HG03175 (cell line): Measurements from ENCODE around the gene DUSP9.

ENCODE experiments used
- ATAC-seq: cut with Tn5 transposase; IDR thresholded peaks from one replicate; pipeline ENCODE4 v1.9.1; 2021; ENCODE audit warnings: mild to moderate bottlenecking, moderate library complexity; ENCODE audit not compliant: unreplicated experiment

The DUSP9 gene

DNA sequence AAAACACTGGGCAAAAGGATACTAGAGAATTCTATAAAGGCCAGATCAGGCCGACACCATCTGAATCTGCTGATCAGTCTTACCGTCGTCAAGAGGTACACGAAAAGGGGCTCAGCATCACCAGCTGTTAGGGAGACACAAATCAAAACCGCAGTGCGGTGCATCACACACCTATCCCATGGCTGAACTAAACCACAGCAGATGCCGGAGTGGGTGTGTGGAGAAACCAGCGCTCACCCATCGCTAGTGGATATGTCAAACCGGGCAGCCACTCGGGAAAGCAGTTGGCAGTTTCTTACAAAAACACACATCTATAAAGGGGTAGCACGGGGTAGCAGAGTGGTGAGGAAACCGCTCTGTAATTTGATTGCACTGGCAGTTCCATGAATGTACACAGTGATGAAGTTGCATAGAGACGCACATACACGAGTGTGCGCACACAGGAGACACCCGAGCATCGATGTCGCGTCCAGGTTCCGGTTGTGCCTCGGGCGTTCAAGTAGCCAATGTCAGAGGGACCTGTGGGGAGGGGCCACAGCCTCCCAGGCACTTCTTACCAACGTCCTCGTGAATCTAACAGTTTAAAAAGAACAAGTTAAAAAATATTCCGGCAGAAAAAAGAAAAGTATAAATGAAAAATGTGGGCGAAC is 24.9 kb upstream of the DUSP9 start:
- ATAC-seq, result no peak

DNA sequence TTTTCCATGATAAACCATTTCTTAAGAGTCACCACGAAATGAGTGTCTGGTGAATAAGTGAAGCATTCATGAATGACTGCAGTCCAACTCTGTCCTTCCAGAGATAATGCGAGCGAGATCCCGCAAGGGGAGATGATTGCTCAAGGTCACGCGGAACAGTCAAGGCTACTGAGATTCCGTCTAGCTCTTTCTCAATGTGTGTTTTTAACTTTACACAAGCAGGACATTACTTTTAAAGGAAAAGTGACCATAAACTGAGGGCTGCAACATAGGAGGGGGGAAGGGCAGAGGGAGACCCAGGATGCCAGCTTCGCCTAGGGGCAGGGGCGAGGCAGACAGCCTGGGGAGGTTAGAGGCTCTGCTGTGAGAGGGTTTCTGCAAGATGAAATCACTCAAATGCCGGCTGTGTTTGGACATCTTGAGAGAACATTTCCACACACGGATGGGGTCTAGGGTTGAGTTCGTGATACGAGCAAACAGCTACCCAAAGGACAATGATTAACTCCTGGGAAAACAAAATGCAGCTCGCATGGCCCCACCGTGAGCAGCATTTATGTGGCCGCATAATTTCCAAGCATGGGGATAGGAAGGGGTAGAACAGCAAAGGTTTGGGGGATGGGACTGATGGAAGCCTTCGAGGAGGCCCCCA is 24.2 kb upstream of the DUSP9 start:
- no peak for ATAC-seq

DNA sequence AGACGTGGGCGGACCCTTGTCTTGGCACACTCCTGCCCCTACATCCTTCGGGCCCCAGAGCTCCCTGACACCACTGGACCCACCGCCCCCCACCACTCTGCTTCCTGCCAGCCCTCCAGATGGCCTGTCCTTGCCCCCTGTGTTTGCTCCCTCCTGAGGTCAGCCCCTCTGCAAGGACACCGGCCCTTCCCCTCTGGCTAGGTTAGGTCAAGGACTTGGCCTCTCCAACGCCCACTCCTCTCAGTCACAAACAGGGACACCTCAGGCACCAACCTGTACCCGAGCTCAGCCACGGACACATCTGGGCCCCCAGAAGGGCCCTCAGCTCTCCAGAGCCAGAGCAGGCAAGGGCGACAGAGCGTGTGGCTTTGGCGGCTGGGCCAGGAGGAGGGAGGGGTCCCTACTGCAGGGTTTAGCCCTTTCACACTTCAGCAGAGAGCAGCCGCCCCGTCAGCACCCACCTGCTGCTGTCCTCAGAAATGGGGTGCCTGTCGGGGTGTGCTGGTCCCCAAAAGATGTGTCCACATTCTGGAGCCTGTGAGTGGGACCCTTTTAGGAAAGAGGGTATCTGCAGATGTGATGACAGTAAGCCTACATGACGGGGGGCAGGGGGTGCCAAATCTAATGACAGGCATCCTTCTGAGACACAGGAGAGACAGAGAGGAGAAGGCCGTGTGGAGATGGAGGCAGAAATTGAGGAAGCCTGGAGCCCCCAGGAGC is 23.5 kb upstream of the DUSP9 start:
- ATAC-seq, result no peak

DNA sequence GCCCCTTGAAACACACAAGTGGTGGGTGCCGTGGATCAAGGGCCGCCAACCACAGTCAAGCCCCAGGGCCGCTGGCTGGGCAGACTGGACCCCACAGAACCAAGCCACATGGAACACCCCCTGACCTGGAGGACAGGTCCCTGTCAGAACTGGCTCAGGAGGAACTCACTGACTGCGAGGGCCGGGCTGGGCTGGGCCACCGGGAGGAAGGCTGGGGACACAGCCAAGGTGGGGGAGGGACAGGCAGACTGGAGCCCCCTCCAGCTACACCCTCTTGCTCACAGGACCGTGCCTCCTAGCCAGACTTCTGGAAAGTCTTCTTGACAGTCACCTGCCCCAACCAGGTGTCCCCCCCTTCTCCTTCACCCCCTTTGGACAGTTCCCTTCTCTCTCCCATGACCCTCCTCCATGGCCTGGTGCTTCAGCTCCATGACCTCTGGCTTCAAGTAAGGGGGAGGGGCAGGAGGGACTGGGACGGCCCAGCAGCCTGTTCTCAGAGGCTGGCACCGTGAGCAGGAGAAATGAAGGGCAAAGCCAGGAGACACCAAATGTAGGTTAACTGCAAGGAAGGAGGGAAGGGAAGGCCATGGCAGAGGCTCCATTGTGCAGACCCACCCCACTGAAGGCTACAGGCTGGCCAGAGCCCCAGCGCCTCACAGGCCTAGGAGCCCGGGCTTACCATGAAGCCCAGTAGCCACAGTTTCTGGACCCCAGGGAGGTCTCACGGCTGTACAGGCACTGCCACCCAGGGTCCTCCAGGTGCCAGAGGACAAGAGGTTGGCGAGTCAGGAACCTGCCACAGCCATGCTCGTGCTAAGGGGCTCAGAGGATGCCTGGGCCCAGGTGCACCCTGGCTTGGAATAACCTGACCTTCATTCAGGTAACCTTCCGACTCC is 22.6 kb upstream of the DUSP9 start:
- ATAC-seq, result no peak

DNA sequence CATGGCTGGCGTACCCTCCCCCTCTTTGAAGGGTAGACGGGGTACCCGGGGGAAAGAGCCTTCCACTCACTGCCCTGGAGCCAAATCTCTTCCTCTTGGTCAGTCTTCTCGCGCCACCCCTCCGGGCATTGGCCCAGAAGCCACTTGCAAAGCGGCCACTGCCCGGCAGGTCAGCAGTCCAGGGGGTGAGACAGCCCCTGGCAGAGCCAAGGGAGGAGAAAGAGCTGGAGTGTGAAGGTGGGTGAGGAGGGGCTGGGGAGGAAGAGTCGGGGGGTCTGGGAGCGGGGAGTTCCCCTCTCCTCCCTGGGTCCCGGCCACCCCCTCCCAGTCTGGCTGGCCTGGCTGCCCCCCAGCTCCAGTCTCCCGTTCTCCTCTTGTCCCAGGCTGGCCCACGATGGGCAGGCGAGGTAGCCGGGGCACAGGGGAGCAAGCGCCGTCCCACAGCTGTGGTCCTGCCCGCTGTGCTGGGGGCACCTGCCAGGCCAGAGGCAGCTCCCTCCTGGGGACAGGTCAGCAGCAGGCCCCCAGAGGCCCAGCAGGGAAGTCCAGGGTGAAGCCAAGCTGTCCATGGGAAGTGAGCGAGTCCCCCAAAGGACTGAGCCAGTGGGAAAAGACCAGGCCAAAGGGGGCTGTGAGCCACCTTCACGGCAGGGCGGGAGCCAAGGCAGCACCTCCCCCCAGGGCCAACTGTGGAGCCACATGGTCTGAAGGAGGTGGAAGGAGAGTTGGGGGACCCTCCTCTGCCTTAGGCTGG is 21.6 kb upstream of the DUSP9 start:
- no peak for ATAC-seq

DNA sequence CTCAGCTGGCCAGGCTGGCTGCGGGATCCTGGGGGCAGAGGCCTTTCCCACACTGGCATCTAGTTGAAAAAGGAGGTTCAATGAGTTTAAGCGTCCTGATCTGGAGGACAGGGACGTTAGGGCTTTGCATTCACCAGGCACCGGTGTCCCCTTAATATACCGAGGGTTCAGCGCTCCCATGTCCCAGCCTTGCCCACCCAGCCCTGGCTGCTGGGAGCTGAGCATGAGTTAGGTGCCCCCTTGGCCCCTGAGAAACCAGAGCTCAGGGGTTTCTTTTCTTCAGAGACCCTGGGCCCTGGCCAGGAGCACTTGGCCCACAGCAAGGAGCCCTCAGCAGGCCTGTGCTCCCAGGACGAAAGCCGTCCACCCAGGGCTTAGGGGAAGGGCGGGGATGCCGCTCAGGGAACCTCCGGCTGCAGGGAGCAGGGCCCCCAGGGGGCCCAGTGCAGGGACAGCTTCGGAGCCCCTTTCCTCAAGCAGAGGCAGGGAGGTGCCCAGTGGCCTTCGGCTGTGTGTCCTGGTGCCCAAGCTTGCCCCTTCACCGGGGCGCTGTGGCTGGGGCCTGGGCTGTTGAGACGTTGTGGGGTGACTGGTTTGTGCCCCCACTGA is 20.9 kb upstream of the DUSP9 start:
- no peak for ATAC-seq

DNA sequence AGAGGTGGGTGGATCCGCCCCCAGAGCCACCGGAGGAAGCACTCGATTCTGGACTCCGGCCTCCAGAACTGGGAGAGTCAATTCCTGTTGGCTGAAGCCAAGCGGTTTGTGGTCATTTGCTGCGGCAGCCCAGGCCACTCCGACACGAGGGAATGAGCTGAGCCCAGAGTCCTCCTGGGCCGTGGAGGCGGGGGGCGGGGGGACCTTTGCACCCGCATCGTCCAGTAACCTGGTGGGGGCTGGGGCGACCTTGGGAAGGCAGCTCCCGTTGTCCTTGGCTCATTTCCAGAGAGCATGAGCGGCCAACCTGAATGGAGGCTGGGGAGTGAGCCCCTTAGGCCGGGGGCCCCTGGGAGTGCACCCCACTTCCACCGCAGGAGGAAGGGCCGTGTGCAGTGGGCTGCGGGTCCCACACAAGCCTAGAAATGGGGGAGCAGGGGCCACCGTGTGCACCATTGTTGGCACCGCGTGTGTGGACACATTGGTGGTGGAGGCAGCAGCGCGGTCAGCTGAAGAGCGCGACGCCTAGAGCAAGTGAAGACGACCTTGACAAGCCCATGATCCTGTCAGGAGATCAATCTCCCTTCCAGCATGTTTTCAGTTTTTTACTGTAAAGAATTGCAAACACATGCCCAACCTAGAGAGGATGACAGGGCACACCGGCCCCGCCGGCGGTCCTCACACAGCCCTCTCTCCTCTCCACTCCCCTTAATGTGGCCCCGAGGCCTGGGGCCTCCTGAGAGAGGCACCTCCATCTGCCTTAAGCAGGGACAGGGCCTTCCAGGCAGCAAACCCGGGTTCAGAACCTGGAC is 19.9 kb upstream of the DUSP9 start:
- ATAC-seq, result no peak

DNA sequence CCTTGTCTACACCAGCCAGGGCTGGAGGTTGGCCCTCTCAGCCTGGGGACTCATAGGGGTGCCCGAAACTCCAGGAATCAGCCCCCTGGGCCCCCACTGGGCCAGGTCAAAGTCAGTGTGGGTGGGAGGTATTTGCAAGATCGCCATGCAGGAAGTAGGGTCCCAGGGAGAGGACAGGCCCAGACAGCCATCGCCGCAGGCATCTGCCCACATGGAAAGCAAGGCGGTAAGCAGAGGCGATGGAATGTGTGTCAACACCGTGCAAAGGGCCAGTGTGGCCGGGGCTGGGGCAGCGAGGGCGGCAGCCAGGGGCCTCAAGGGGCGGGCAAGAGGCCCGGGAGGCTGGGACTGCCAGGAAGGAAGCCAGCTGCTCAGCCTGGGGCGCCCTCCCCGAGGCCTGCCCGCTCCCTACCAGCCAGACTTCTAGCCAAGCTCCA is 19.3 kb upstream of the DUSP9 start:
- no peak for ATAC-seq

DNA sequence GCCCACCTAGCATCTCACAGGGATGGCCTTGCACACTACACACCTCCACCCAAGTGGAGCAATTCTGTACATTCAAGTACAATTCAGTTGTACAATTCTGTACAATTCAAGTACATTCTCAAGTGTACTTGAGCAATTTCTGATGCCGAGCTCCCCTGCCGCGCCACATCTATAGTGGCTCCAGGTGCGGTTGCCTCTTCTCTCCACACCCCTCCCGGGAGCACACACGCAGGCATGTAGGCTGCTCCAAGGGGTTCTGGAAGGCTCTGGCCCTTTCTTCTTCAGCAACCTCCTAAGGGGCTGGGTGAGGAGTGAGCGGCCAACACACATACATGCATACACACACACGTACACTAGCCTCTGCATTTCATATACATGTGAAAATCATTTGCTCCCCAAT is 18.9 kb upstream of the DUSP9 start:
- ATAC-seq, result no peak

DNA sequence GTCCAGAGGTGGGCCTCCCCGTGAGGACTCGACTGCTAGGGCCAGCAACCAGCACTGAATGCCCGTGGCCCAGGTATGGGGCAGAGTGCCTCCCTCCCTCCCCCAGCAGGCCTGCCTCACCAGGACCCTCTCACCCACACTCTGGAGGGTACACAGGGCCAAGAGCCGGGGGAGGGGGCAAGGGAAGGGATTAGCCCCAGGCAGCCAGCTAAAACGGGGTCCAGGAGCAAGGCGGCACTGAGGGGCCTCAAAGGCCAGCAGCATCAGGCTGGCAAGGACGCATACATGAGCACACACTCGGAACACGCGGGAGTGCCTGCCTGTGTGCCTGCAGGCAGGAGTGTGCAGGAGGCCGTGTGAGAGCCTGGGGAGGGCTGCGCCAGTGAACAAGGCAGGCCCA is 18.3 kb upstream of the DUSP9 start:
- ATAC-seq, result no peak

DNA sequence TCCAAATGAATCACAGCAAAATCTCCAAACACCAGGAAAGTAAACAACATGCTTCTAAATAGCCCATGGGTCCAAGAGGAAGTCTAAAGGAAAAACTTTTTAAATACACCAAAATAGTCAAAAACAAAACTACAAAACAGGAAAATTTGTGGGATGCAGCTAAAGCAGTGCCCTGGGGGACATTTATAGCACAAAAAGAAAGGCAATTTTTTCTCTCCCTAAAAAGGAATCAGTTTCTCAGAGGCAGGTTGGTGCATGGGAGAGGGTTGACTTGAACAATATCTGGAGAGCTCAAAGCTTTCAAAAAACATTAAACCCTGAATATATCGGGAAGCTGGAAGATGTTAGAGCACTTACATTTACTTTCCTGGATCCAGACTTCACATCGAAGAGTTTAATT is 15.7 kb upstream of the DUSP9 start:
- no peak for ATAC-seq

DNA sequence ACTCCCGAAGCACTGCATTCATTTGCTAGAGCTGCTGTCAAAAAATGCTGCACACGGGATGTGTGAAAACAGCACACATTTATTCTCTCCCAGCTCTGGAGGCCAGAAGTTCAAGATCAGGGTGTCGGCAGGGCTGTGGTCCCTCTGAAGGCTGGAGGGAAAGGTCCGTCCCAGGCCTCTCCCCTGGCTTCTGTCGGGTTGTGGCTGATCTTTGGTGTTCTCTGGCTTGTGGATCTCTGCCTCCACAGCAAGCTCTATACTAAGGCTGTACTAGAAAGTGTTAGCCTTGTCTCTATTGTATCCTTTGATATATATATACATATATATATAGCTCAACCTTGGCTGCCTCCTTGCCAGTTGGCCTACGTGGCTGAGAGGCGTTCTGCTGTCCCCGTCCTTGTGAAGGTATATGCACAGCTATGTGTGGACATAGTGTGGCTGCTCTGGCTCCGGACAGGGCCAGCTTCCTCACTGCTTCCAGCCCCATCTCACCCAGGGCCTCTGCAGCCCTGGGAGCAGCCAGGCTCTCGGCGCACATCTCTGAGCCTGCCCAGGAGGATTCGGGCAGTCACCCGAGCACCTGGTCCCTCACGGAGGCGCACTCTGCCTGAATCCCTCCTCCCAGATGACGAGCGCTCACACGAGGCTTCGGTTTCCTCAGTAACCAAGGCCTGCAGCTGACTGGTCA is 15.0 kb upstream of the DUSP9 start:
- ATAC-seq, result no peak

DNA sequence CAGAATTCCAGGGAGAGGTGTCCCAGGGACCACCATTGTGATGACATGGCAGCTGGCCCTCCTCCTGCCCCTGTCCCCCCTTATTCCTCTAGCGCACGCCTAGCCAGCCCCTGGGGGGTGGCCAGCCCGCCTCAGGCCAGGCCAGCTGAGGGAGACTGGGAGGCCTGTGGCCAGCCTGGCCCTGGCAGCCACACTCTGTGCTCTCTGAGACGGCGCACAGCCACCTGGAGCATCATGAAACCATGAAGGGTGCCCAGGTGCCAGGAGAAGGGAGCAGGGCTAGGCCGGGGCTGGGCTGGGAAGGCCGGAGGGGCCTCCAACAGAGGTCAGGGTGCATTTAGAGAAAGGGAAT is 14.4 kb upstream of the DUSP9 start:
- ATAC-seq, result no peak

DNA sequence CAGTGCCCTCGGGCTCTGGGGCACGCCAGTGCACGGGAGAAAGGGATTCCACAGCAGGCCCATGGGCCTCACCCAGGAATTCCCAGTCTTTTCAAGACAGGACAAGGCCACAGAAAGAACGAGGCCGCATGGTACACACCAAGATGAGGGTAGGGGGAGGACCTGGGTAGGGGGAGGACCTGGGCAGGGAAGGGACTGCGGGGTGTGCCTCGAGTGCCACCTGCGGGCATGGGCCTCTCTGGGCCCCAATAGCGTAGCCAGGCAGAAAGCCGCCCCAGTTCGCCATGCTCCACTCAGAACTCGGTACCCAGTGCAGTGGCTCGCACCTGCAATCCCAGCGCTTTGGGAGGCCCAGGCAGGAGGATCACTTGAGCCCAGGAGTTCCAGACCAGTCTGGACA is 14.0 kb upstream of the DUSP9 start:
- no peak for ATAC-seq

DNA sequence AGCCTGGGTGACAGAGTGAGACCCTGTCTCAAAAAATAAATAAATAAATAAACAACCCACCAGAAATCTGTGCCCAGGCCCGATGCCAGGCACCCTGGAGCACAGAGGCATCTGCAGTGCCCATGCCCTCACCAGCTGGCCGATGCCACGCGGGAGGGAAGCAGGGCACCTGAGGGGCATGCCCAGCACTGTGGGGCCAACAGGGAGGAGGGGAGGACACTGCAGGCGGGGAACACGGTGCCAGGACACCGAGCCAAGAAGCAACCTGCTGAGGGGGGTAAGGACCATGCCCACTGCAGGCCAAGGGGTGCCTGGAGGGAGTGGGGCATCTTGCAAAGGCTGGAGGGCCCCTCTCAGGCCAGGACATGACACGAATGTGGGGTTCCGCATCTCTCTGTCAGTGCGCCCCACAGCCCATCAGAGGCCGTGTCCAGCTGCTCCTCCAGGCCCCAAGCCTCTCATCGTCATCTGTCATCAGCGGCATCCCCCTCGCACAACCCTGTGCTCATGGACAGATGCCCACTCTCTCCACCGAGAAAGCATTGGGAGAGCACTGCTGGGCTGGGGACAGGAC is 13.3 kb upstream of the DUSP9 start:
- ATAC-seq, result no peak

DNA sequence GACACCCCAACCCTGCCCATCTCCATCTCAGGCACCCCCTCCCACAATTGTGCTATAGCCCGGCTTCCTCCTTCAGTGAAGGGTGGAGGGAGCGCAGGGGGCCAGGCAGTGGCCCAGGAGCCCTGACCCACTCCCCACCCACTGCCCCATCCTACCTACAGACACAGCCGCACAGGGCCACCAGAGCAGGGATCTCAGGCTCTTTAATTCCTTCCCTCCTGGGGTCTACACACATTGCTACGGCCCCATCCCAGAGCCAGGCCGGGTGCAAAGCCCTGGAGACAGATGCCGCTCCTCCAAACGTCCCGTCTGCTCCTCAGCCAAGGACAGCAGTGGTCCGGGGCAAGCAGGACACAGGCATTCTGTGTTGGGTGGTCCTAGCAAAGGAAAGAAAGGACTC is 12.8 kb upstream of the DUSP9 start:
- ATAC-seq, result no peak

DNA sequence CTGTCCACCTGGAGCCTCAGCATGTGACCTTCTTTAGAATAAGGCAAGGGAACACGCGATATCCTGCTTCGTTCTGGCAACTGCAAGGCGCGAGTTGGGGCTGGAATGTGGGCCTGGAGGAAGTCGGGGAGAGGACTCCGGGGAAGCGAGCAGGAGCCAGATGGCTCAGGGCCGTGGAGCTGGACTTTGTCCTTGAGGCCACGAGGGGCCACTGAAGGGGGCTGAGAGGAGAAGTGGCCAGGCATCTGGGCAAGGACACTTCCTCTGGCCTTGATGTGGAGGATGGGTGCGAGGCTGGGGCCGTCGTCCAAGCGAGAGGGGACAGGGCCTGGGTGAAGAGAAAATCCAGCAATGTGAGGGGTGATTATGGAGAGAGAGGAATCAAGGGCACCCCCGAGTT is 12.2 kb upstream of the DUSP9 start:
- no peak for ATAC-seq

DNA sequence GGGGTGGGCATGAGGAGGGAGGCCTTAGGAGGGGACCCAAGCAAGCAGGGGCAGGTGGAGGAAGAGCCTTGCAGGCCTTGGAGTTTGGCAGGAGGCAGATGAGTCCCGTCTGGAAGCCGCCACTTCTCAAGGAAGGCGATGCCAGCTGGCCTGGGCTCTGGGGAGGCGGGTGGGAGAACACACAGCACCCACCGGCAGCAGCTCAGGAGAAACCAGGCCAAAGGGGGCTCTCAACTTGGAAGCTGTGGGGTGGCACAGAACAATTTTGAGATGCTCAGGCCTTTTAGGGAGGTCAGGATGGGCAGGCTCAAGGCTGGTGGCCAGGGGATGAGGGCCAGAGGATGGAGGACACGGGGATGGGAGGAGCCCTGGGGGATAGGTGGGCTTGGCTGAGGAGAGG is 11.6 kb upstream of the DUSP9 start:
- ATAC-seq, result no peak
